Trophoblast cell (in vitro differentiated cells and primary cell): ENCODE results near the gene PRKN.

Source experiments
- DNase-seq, 2 donors: peaks; one replicate each; pipeline ENCODE4 v3.0.0-alpha.2; 2016
- H2AFZ ChIP-seq: 2 replicates; pipeline ENCODE4 v1.6.1; 2013; ENCODE audit warnings: low read length, moderate library complexity, mild to moderate bottlenecking; ENCODE audit not compliant: insufficient read depth, poor library complexity
- H2AK5ac ChIP-seq: 2 replicates; pipeline ENCODE4 v1.6.1; 2013; ENCODE audit warnings: mild to moderate bottlenecking, low read length
- H2BK120ac ChIP-seq: 2 replicates; pipeline ENCODE4 v1.6.1; 2013; ENCODE audit warnings: low read length, mild to moderate bottlenecking, moderate library complexity; ENCODE audit not compliant: insufficient read depth, poor library complexity
- H2BK12ac ChIP-seq: 2 replicates; pipeline ENCODE4 v1.6.1; 2013; ENCODE audit warnings: mild to moderate bottlenecking, low read length, moderate library complexity
- H2BK5ac ChIP-seq: 2 replicates; pipeline ENCODE4 v1.6.1; 2013; ENCODE audit warnings: low read length, low read depth, moderate library complexity, mild to moderate bottlenecking; ENCODE audit not compliant: poor library complexity
- H3K14ac ChIP-seq: 2 replicates; pipeline ENCODE4 v1.6.1; 2013; ENCODE audit warnings: mild to moderate bottlenecking, low read length
- H3K18ac ChIP-seq: 2 replicates; pipeline ENCODE4 v1.6.1; 2013; ENCODE audit warnings: mild to moderate bottlenecking, low read length
- H3K23ac ChIP-seq: 2 replicates; pipeline ENCODE4 v1.6.1; 2013; ENCODE audit warnings: low read length
- H3K27ac ChIP-seq: 2 replicates; pipeline ENCODE4 v1.5.1; 2013; ENCODE audit warnings: low read depth, mild to moderate bottlenecking, inconsistent platforms, low read length, moderate library complexity
- H3K27me3 ChIP-seq: 2 replicates; pipeline ENCODE4 v1.6.1; 2013; ENCODE audit warnings: inconsistent platforms, mild to moderate bottlenecking, low read length, moderate library complexity; ENCODE audit not compliant: insufficient read depth
- H3K36me3 ChIP-seq, 2 experiments: 1 replicate in 1 of 2; 2 replicates in 1 of 2; pipeline ENCODE4 v1.6.1; 2013; ENCODE audit warnings: low read length in 2 of 2, mild to moderate bottlenecking in 2 of 2, moderate library complexity in 1 of 2; ENCODE audit not compliant: insufficient read depth in 2 of 2, control insufficient read depth in 1 of 2
- H3K4ac ChIP-seq: 2 replicates; pipeline ENCODE4 v1.6.1; 2013; ENCODE audit warnings: low read depth, mild to moderate bottlenecking, low read length, moderate library complexity
- H3K4me1 ChIP-seq, 2 experiments: 1 replicate in 1 of 2; 2 replicates in 1 of 2; pipeline ENCODE4 v1.6.1; 2013; ENCODE audit warnings: low read length in 2 of 2, mild to moderate bottlenecking in 2 of 2, moderate library complexity in 1 of 2; ENCODE audit not compliant: insufficient read depth in 2 of 2, control insufficient read depth in 1 of 2
- H3K4me2 ChIP-seq: 2 replicates; pipeline ENCODE4 v1.6.1; 2013; ENCODE audit warnings: inconsistent platforms, mild to moderate bottlenecking, low read length, moderate library complexity
- H3K4me3 ChIP-seq: 2 replicates; pipeline ENCODE4 v1.5.1; 2013; ENCODE audit warnings: mild to moderate bottlenecking, low read depth, low read length, inconsistent platforms
- H3K79me1 ChIP-seq: one replicate; pipeline ENCODE4 v1.6.1; 2013; ENCODE audit warnings: low read length
- H3K79me2 ChIP-seq: 2 replicates; pipeline ENCODE4 v1.6.1; 2013; ENCODE audit warnings: low read length, mild to moderate bottlenecking; ENCODE audit not compliant: control insufficient read depth, insufficient read depth, poor library complexity
- H3K9ac ChIP-seq: 2 replicates; pipeline ENCODE4 v1.6.1; 2013; ENCODE audit warnings: mild to moderate bottlenecking, low read length
- H3K9me3 ChIP-seq: 2 replicates; pipeline ENCODE4 v1.6.1; 2013; ENCODE audit warnings: low read depth, mild to moderate bottlenecking, control low read depth, inconsistent platforms, low read length; ENCODE audit not compliant: insufficient read depth
- H4K12ac ChIP-seq: 2 replicates; pipeline ENCODE4 v1.6.1; 2013; ENCODE audit warnings: low read depth, mild to moderate bottlenecking, low read length, moderate library complexity
- H4K8ac ChIP-seq: 2 replicates; pipeline ENCODE4 v1.6.1; 2013; ENCODE audit warnings: low read depth, mild to moderate bottlenecking, low read length, moderate library complexity
- H4K91ac ChIP-seq: one replicate; pipeline ENCODE4 v1.6.1; 2013; ENCODE audit warnings: low read depth, mild to moderate bottlenecking, low read length, moderate library complexity
- WGBS: extraction: QIAGEN DNeasy Blood & Tissue Kit; methylation state at CpG from one replicate; pipeline ENCODE4 v1.1.7; 2013; ENCODE audit warnings: missing lambda C conversion rate; ENCODE audit not compliant: insufficient read length, insufficient coverage; ENCODE audit errors: extremely low coverage; 5-methylcytosine and 5-hydroxymethylcytosine counted together

Gene PRKN

GRCh38 chr6:161546632-161547031 is 1180.9 kb downstream of the PRKN start:
- no CpG with 5 or more reads among the region's 1 CpG for WGBS
- H3K9ac ChIP-seq: no peak overlapping the region
- peaks cover 2 to 3% of the 10 kb centered on the region in 2 experiments for H3K4me1 ChIP-seq
- no peaks in the 10 kb centered on the region for H3K9me3 ChIP-seq
- H3K18ac ChIP-seq: no peak overlapping the region
- no peak overlapping the region for H3K4me3 ChIP-seq
- no peaks in the 10 kb centered on the region for H3K79me1 ChIP-seq
- no peak overlapping the region for H4K12ac ChIP-seq
- no peak overlapping the region for H3K4ac ChIP-seq
- no peak overlapping the region for H2BK5ac ChIP-seq
- H2AK5ac ChIP-seq: no peak overlapping the region
- no peak overlapping the region for H4K91ac ChIP-seq
- H4K8ac ChIP-seq: no peak overlapping the region
- no peak for DNase-seq
- H2BK12ac ChIP-seq: no peak overlapping the region
- no peak overlapping the region for H3K27ac ChIP-seq
- H3K23ac ChIP-seq: no peak overlapping the region
- no peak overlapping the region for H3K4me2 ChIP-seq
- H3K36me3 ChIP-seq: no peaks in the 10 kb centered on the region
- no peak overlapping the region for H2AFZ ChIP-seq
- no peaks in the 10 kb centered on the region for H3K79me2 ChIP-seq
- no peak overlapping the region for H2BK120ac ChIP-seq
- no peak overlapping the region for H3K14ac ChIP-seq
- no peaks in the 10 kb centered on the region for H3K27me3 ChIP-seq

- Histone ChIP-seq H3K79me2 (no peaks in the 10 kb centered on the region), H2AFZ (no peak overlapping the region), H3K18ac (no peak overlapping the region), H2BK12ac (no peak overlapping the region), H3K27me3 (no peaks in the 10 kb centered on the region), H3K14ac (no peak overlapping the region), H3K79me1 (no peaks in the 10 kb centered on the region), H3K4me2 (no peak overlapping the region), H4K8ac (no peak overlapping the region), H3K9ac (no peak overlapping the region), H2AK5ac (no peak overlapping the region), H3K23ac (no peak overlapping the region), H3K27ac (no peak overlapping the region), H3K9me3 (no peaks in the 10 kb centered on the region), H2BK120ac (no peak overlapping the region), H3K4ac (no peak overlapping the region), H4K12ac (no peak overlapping the region), H4K91ac (no peak overlapping the region), H3K36me3 (no peaks in the 10 kb centered on the region), H3K4me1 (peaks cover 2 to 3% of the 10 kb centered on the region in 2 experiments), H2BK5ac (no peak overlapping the region), H3K4me3 (no peak overlapping the region)
- DNase-seq: no peak
- no CpG with 5 or more reads among the region's 2 CpGs for WGBS
Observed at GRCh38 chr6:161545741-161546140, 1181.8 kb downstream of the PRKN start.

- Histone ChIP-seq H3K27me3 (no peaks in the 10 kb centered on the region), H2AK5ac (no peak overlapping the region), H3K4me2 (no peak overlapping the region), H2BK5ac (no peak overlapping the region), H2AFZ (no peak overlapping the region), H3K4me1 (peaks cover 2 to 3% of the 10 kb centered on the region in 2 experiments), H3K4me3 (no peak overlapping the region), H3K14ac (no peak overlapping the region), H3K79me2 (no peaks in the 10 kb centered on the region), H4K8ac (no peak overlapping the region), H3K9ac (no peak overlapping the region), H3K27ac (no peak overlapping the region), H4K12ac (no peak overlapping the region), H3K18ac (no peak overlapping the region), H2BK12ac (no peak overlapping the region), H3K23ac (no peak overlapping the region), H4K91ac (no peak overlapping the region), H3K79me1 (no peaks in the 10 kb centered on the region), H2BK120ac (no peak overlapping the region), H3K36me3 (no peaks in the 10 kb centered on the region), H3K9me3 (no peaks in the 10 kb centered on the region), H3K4ac (no peak overlapping the region)
- no CpG with 5 or more reads among the region's 10 CpGs for WGBS
- no peak for DNase-seq
Observed at GRCh38 chr6:161544801-161545480, 1182.6 kb downstream of the PRKN start.

- H3K4me3 ChIP-seq: no peak overlapping the region
- H3K27ac ChIP-seq: no peak overlapping the region
- no peak overlapping the region for H2AFZ ChIP-seq
- no peak overlapping the region for H2BK12ac ChIP-seq
- H3K79me2 ChIP-seq: no peaks in the 10 kb centered on the region
- H4K12ac ChIP-seq: no peak overlapping the region
- no peak overlapping the region for H2AK5ac ChIP-seq
- peaks cover 1 to 2% of the 10 kb centered on the region in 2 experiments for H3K4me1 ChIP-seq
- H2BK120ac ChIP-seq: no peak overlapping the region
- WGBS: no CpG with 5 or more reads among the region's 4 CpGs
- H4K8ac ChIP-seq: no peak overlapping the region
- no peak overlapping the region for H3K23ac ChIP-seq
- H3K18ac ChIP-seq: no peak overlapping the region
- H4K91ac ChIP-seq: no peak overlapping the region
- H3K9me3 ChIP-seq: no peaks in the 10 kb centered on the region
- H3K4me2 ChIP-seq: no peak overlapping the region
- no peaks in the 10 kb centered on the region for H3K36me3 ChIP-seq
- H2BK5ac ChIP-seq: no peak overlapping the region
- no peak overlapping the region for H3K4ac ChIP-seq
- no peaks in the 10 kb centered on the region for H3K79me1 ChIP-seq
- no peaks in the 10 kb centered on the region for H3K27me3 ChIP-seq
- no peak overlapping the region for H3K9ac ChIP-seq
- no peak overlapping the region for H3K14ac ChIP-seq
- DNase-seq: no peak
Observed at GRCh38 chr6:161543684-161544309, 1183.8 kb downstream of the PRKN start.
